OCI-LY7 (cell line): Measurements from ENCODE around the gene MS4A15. TPM values are rescaled to one million over a fixed set of nuclear protein-coding genes. Genes with fewer than 3 reads are reported as not detected.

Source experiments
- BruUV-seq: library from RNA; stranded (reverse); fragments of 400-500 nt; replicated peaks from 2 replicates; lab custom pipeline; 2021; lab: Mats Ljungman, UMichigan
- CTCF ChIA-PET: fragments of 300-600 bp; sonication (Branson Sonifier 250); formaldehyde crosslinking; loops from one replicate; lab custom pipeline; 2022; ENCODE audit warnings: antibody characterized with exemption; ENCODE audit not compliant: unreplicated experiment; lab: Charles Lee
- POLR2A ChIA-PET: fragments of 300-600 bp; sonication (Branson Sonifier 250); formaldehyde crosslinking; loops from one replicate; lab custom pipeline; 2022; ENCODE audit warnings: antibody characterized with exemption; lab: Charles Lee
- DNase-seq: peaks from one replicate; pipeline ENCODE4 v3.0.0-alpha.2; 2015; ENCODE audit warnings: low spot score
- H2AFZ ChIP-seq: fragments of 200-600 bp; sonication (generic), shearing (Covaris generic); 2 replicates; pipeline ENCODE4 v1.6.1; 2014; ENCODE audit warnings: mild to moderate bottlenecking, antibody characterized with exemption, low read length, moderate library complexity
- H3K27ac ChIP-seq: fragments of 200-600 bp; sonication (generic); 2 replicates; pipeline ENCODE4 v1.5.1; 2014; ENCODE audit warnings: mixed run types, low read depth, mild to moderate bottlenecking, moderate library complexity, low read length, inconsistent platforms; ENCODE audit not compliant: poor library complexity, severe bottlenecking
- H3K36me3 ChIP-seq: fragments of 200-600 bp; sonication (generic); 2 replicates; pipeline ENCODE4 v1.6.1; 2014; ENCODE audit warnings: mild to moderate bottlenecking, antibody characterized with exemption, low read length, moderate library complexity, mixed read lengths; ENCODE audit not compliant: insufficient read depth
- H3K4me1 ChIP-seq: fragments of 200-600 bp; sonication (generic); 2 replicates; pipeline ENCODE4 v1.5.1; 2014; ENCODE audit warnings: mild to moderate bottlenecking, low read length; ENCODE audit not compliant: insufficient read depth, poor library complexity, severe bottlenecking
- H3K4me2 ChIP-seq: fragments of 200-600 bp; sonication (generic); 2 replicates; pipeline ENCODE4 v1.6.1; 2014; ENCODE audit warnings: mild to moderate bottlenecking, low read length
- H3K4me3 ChIP-seq: fragments of 200-600 bp; sonication (generic); 2 replicates; pipeline ENCODE4 v1.5.1; 2014; ENCODE audit warnings: mild to moderate bottlenecking, low read depth, low read length; ENCODE audit not compliant: poor library complexity, severe bottlenecking
- H3K79me2 ChIP-seq: fragments of 200-600 bp; sonication (generic); 2 replicates; pipeline ENCODE4 v1.6.1; 2016; ENCODE audit warnings: low read depth, mild to moderate bottlenecking, low read length, moderate library complexity, mixed read lengths; ENCODE audit not compliant: insufficient read depth
- H3K9me2 ChIP-seq: fragments of 200-600 bp; sonication (generic); 2 replicates; pipeline ENCODE4 v1.6.1; 2016; ENCODE audit warnings: mild to moderate bottlenecking, low read length, mixed read lengths; ENCODE audit not compliant: insufficient read depth
- H3K9me3 ChIP-seq: fragments of 200-600 bp; sonication (generic); 2 replicates; pipeline ENCODE4 v1.6.1; 2014; ENCODE audit warnings: mild to moderate bottlenecking, mixed run types, low read length, mixed read lengths
- H4K20me1 ChIP-seq: fragments of 200-600 bp; sonication (generic); 2 replicates; pipeline ENCODE4 v1.6.1; 2014; ENCODE audit warnings: mild to moderate bottlenecking, antibody characterized with exemption, low read length, moderate library complexity, mixed read lengths; ENCODE audit not compliant: insufficient read depth
- CTCF ChIP-seq: fragments of 200-600 bp; sonication (generic); conservative IDR thresholded peaks from 2 replicates; pipeline ENCODE4 v1.5.1; 2014; ENCODE audit warnings: mild to moderate bottlenecking, antibody characterized with exemption, low read length, moderate library complexity, mixed read lengths
- EZH2phosphoT487 ChIP-seq: fragments of 200-600 bp; sonication (generic); IDR thresholded peaks from 2 replicates; pipeline ENCODE4 v1.6.1; 2018; ENCODE audit warnings: low read depth, borderline replicate concordance, mild to moderate bottlenecking, mixed run types, antibody characterized with exemption, low read length, moderate library complexity, mixed read lengths
- intact Hi-C: fragments of 100-400 bp; cut with micrococcal nuclease; formaldehyde crosslinking; loops from one replicate; pipeline ENCODE4 v1.10.0; 2022; ENCODE audit not compliant: unreplicated experiment
- total RNA-seq, 2 experiments: library from RNA; depleted of rRNA in 1 of 2; stranded (reverse); fragments of >200 nt in 1 of 2; shearing (Covaris generic) in 1 of 2; gene quantifications; 2 replicates each; pipeline ENCODE4 v1.2.3, GENCODE V29; 2014 to 2022

The MS4A15 gene
- total RNA-seq, 2 experiments from 2014 or later, result not detected

GRCh38 chr11:60724420-60724819 is 32.2 kb upstream of the MS4A15 start, which contains the start of gene MS4A18:
TSS of gene MS4A18 (plus strand) at chr11:60724720.
- Histone ChIP-seq H3K4me2 (no peak within 1 kb of the TSS), H3K4me3 (no peak within 1 kb of the TSS), H3K4me1 (no peaks in the 10 kb centered on the region), H4K20me1 (no peaks in the 10 kb centered on the region), H3K36me3 (no peaks in the 10 kb centered on the region), H3K27ac (no peak within 1 kb of the TSS), H3K79me2 (no peaks in the 10 kb centered on the region), H3K9me2 (no peaks in the 10 kb centered on the region), H3K9me3 (no peaks in the 10 kb centered on the region), H2AFZ (no peak within 1 kb of the TSS)
- no peak for DNase-seq
- CTCF ChIA-PET, result no interaction called here
- BruUV-seq, result no TSS peak
- POLR2A ChIA-PET, result no interaction called here
- no peak for TF ChIP-seq CTCF
- no peak for TF ChIP-seq EZH2phosphoT487
- intact Hi-C loops, result loop anchor here (10.0 kb wide), 1 partner anchor 410 kb away; no protein-coding TSS in a partner anchor

- no peaks in the 10 kb centered on the region for H3K36me3 ChIP-seq
- TF ChIP-seq CTCF (no peak), EZH2phosphoT487 (no peak)
- DNase-seq, result no peak
- ChIA-PET CTCF (no interaction called here), POLR2A (interaction anchor here (0.6 kb wide), 1 partner anchor 129 kb away, joined by 6 read pairs; no protein-coding TSS in a partner anchor)
- H2AFZ ChIP-seq, result no peak overlapping the region
- H3K4me2 ChIP-seq, result no peak overlapping the region
- no peaks in the 10 kb centered on the region for H4K20me1 ChIP-seq
- H3K9me2 ChIP-seq, result no peaks in the 10 kb centered on the region
- H3K27ac ChIP-seq, result no peak overlapping the region
- H3K4me3 ChIP-seq, result no peak overlapping the region
- no peaks in the 10 kb centered on the region for H3K79me2 ChIP-seq
- intact Hi-C loops, result loop anchor here (10.0 kb wide), 1 partner anchor 411 kb away; no protein-coding TSS in a partner anchor
- H3K9me3 ChIP-seq, result no peaks in the 10 kb centered on the region
- no peaks in the 10 kb centered on the region for H3K4me1 ChIP-seq
- BruUV-seq, result no TSS peak
Observed at GRCh38 chr11:60725592-60725991, 31.1 kb upstream of the MS4A15 start.

GRCh38 chr11:60731586-60731985 is 25.1 kb upstream of the MS4A15 start:
- CTCF ChIA-PET, result no interaction called here
- POLR2A ChIA-PET, result no interaction called here
- Histone ChIP-seq H2AFZ (no peak overlapping the region), H3K4me3 (no peak overlapping the region), H3K4me1 (no peaks in the 10 kb centered on the region), H3K79me2 (no peaks in the 10 kb centered on the region), H3K9me3 (no peaks in the 10 kb centered on the region), H3K36me3 (no peaks in the 10 kb centered on the region), H3K27ac (no peak overlapping the region), H4K20me1 (no peaks in the 10 kb centered on the region), H3K4me2 (no peak overlapping the region), H3K9me2 (no peaks in the 10 kb centered on the region)
- TF ChIP-seq CTCF (no peak), EZH2phosphoT487 (no peak)
- no peak for DNase-seq
- intact Hi-C loops, result no loop called here
- BruUV-seq, result no TSS peak
